Measurements from ENCODE around the gene RNASE1. TPM values are rescaled to one million over a fixed set of nuclear protein-coding genes. Genes with fewer than 3 reads are reported as not detected.
A peak's percentile ranks its signal among the peaks of the same experiment; 100 is the strongest.
"Not testable (repeated sequence)": the region's sequence is repeated elsewhere in the genome, so short reads cannot be mapped to it uniquely, and the experiment has no call there.

RNASE1 gene
- total and polyA plus RNA-seq, 4 experiments from 2014 or later: 4.9 to 5.3 TPM; not detected in 2

DNA sequence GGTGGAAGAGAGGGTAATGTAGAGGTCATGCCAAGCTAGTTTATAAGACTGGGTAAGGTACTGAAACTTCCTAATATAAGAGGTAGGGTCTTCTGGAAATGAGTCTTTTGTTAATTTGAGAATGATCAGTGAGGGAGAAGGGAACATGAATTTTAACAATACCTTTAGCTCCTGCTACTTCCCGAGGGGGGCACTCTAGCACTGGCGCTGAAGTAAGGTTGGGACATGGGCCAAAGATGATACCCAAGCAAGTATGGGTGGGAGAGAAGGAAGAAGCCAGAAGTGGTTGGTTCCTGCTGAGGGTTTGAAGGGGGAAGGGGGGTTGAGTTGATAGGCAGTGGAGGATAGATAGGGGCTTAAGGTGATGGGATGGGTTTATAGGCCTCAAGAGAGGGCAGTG is 32.3 kb upstream of the RNASE1 start:
- intact Hi-C loops (cut with micrococcal nuclease): loop anchor here (5.0 kb wide), 1 partner anchor 53 kb away; the partner anchor contains the start of gene RNASE6
- Histone ChIP-seq H3K9me3 (ENCODE audit: control insufficient read depth in 1 of 2, low read length in 2 of 2) (no peaks in the 10 kb centered on the region), H3K36me3 (ENCODE audit: insufficient read depth, low read length) (no peaks in the 10 kb centered on the region), H3K27me3 (ENCODE audit: insufficient read depth, low read length) (no peaks in the 10 kb centered on the region), H3K4me1 (ENCODE audit: insufficient read depth, low read length) (no peaks in the 10 kb centered on the region), H3K4me3 (ENCODE audit: low read length in 2 of 2) (no peak overlapping the region), H3K27ac (ENCODE audit: low read depth, low read length) (no peak overlapping the region)
- H3K4me3 Mint-ChIP-seq: no peak overlapping the region
- DNase-seq: no peak
- POLR2A ChIA-PET (ENCODE audit: partially characterized antibody): no interaction called here
- H3K27ac Mint-ChIP-seq: no peak overlapping the region
- peaks cover 0 to 2% of the 10 kb centered on the region in 2 donors for H3K27me3 Mint-ChIP-seq
- CTCF ChIA-PET (ENCODE audit: partially characterized antibody): no interaction called here
- no peaks in the 10 kb centered on the region for H3K36me3 Mint-ChIP-seq
- H3K9me3 Mint-ChIP-seq: no peaks in the 10 kb centered on the region
- H3K4me1 Mint-ChIP-seq: no peaks in the 10 kb centered on the region

DNA sequence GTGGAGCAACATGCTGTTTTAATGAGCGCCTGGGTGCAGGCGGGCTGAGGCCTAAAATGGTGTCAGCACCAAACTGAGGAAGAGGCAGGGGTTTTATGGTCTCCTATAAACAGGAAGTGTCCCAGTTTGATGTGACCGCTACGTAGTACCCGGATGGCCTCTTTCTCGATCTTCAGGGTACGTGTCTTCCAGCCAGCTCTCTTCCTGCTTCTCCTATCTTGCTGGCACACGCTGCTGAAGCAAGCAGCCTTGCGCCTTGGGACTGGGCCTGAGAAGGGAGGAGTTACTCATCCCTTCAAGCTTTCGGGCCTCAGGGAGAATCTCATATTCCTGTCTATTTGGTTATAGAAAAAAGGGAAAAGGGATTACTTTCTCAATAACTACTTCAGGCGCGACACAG is 28.2 kb upstream of the RNASE1 start:
- Mint-ChIP-seq H3K4me1 (no peaks in the 10 kb centered on the region), H3K9me3 (peaks cover 0 to 15% (median 8%) of the 10 kb centered on the region in 8 donors), H3K27ac (no peak overlapping the region), H3K36me3 (no peaks in the 10 kb centered on the region), H3K27me3 (peaks cover 0 to 3% of the 10 kb centered on the region in 2 donors), H3K4me3 (no peak overlapping the region)
- Histone ChIP-seq H3K27ac (ENCODE audit: low read depth, low read length) (no peak overlapping the region), H3K36me3 (ENCODE audit: insufficient read depth, low read length) (no peaks in the 10 kb centered on the region), H3K9me3 (ENCODE audit: control insufficient read depth in 1 of 2, low read length in 2 of 2) (no peaks in the 10 kb centered on the region), H3K4me3 (ENCODE audit: low read length in 2 of 2) (no peak overlapping the region), H3K27me3 (ENCODE audit: insufficient read depth, low read length) (no peaks in the 10 kb centered on the region), H3K4me1 (ENCODE audit: insufficient read depth, low read length) (no peaks in the 10 kb centered on the region)
- no peak for DNase-seq
- CTCF ChIA-PET (ENCODE audit: partially characterized antibody): no interaction called here
- intact Hi-C loops (cut with micrococcal nuclease): no loop called here
- POLR2A ChIA-PET (ENCODE audit: partially characterized antibody): no interaction called here

GRCh38 chr14:20828024-20828694 is 25.5 kb upstream of the RNASE1 start:
- CTCF ChIA-PET (ENCODE audit: partially characterized antibody); H3K36me3 Mint-ChIP-seq; H3K27me3 ChIP-seq (ENCODE audit: insufficient read depth, low read length); H3K27ac Mint-ChIP-seq; intact Hi-C loops (cut with micrococcal nuclease); H3K27ac ChIP-seq (ENCODE audit: low read depth, low read length); H3K4me3 Mint-ChIP-seq; H3K4me1 Mint-ChIP-seq; DNase-seq; H3K9me3 ChIP-seq (ENCODE audit: control insufficient read depth in 1 of 2, low read length in 2 of 2); H3K4me1 ChIP-seq (ENCODE audit: insufficient read depth, low read length); H3K27me3 Mint-ChIP-seq; H3K4me3 ChIP-seq (ENCODE audit: low read length in 2 of 2); POLR2A ChIA-PET (ENCODE audit: partially characterized antibody); H3K36me3 ChIP-seq (ENCODE audit: insufficient read depth, low read length): not testable (repeated sequence)
- peaks cover 0 to 15% (median 8%) of the 10 kb centered on the region in 8 donors for H3K9me3 Mint-ChIP-seq

DNA sequence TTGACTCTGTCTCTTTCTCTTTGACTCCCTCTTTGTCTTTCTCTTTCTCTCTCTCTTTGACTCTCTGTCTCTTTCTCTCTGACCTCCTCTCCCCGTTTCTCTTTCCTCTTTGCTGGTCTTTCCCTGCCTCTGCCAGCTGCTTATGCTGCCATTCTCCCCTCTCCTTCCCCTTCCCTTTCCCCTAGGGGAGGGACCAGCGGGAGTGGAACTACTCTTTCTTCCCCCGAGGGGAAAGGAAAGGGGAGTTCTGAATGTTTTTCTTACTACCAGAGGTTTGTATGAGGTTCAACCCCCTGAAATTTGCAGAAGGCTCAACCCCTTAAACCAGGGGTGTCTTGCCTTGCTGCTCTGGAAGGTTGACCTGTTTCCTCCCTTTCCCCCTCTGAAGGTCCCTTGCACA is 24.7 kb upstream of the RNASE1 start:
- no peaks in the 10 kb centered on the region for H3K4me1 ChIP-seq (ENCODE audit: insufficient read depth, low read length)
- no peak overlapping the region for H3K4me3 Mint-ChIP-seq
- peak overlapping the region in 1 of 7 donors; percentile 25 for H3K27ac Mint-ChIP-seq
- H3K9me3 Mint-ChIP-seq: peaks cover 0 to 15% (median 8%) of the 10 kb centered on the region in 8 donors
- H3K27ac ChIP-seq (ENCODE audit: low read depth, low read length): no peak overlapping the region
- H3K27me3 ChIP-seq (ENCODE audit: insufficient read depth, low read length): no peaks in the 10 kb centered on the region
- H3K27me3 Mint-ChIP-seq: peaks cover 3 to 9% of the 10 kb centered on the region in 2 donors
- ChIA-PET POLR2A (ENCODE audit: partially characterized antibody) (no interaction called here), CTCF (ENCODE audit: partially characterized antibody) (no interaction called here)
- H3K4me3 ChIP-seq (ENCODE audit: low read length in 2 of 2): no peak overlapping the region
- DNase-seq: no peak
- intact Hi-C loops (cut with micrococcal nuclease): no loop called here
- H3K9me3 ChIP-seq (ENCODE audit: control insufficient read depth in 1 of 2, low read length in 2 of 2): no peaks in the 10 kb centered on the region
- H3K36me3 Mint-ChIP-seq: no peaks in the 10 kb centered on the region
- no peaks in the 10 kb centered on the region for H3K4me1 Mint-ChIP-seq
- no peaks in the 10 kb centered on the region for H3K36me3 ChIP-seq (ENCODE audit: insufficient read depth, low read length)

- H3K9me3 Mint-ChIP-seq: peaks cover 0 to 15% (median 8%) of the 10 kb centered on the region in 8 donors
- POLR2A ChIA-PET (ENCODE audit: partially characterized antibody); H3K4me1 Mint-ChIP-seq; H3K4me1 ChIP-seq (ENCODE audit: insufficient read depth, low read length); H3K27me3 Mint-ChIP-seq; H3K27ac Mint-ChIP-seq; intact Hi-C loops (cut with micrococcal nuclease); H3K9me3 ChIP-seq (ENCODE audit: control insufficient read depth in 1 of 2, low read length in 2 of 2); H3K27me3 ChIP-seq (ENCODE audit: insufficient read depth, low read length); H3K36me3 Mint-ChIP-seq; H3K4me3 ChIP-seq (ENCODE audit: low read length in 2 of 2); H3K36me3 ChIP-seq (ENCODE audit: insufficient read depth, low read length); CTCF ChIA-PET (ENCODE audit: partially characterized antibody); DNase-seq; H3K4me3 Mint-ChIP-seq; H3K27ac ChIP-seq (ENCODE audit: low read depth, low read length): not testable (repeated sequence)
These were observed 24.0 kb upstream of the RNASE1 start for GRCh38 chr14:20826666-20827065.

DNA sequence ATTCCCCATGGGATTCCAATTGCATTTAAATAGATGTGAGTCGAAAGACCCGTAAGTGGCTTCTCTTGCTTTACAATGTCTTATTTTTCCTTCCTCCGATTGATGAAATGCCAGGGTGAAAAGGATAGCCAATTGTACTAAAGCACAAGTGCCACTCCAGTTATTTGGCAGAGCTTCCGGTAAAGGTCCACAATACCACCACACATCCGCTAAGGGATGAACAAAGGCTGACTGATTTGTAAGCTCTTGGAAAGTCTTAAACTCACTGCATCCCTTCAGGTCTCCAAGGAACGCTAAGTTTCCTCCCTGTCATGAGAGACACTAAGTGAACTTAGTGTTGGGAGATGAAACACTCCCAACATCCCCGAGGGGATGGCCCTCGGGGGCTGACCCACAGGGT is 21.2 kb upstream of the RNASE1 start:
- no peak overlapping the region for H3K4me3 ChIP-seq (ENCODE audit: low read length in 2 of 2)
- no peak for DNase-seq
- intact Hi-C loops (cut with micrococcal nuclease): no loop called here
- no peaks in the 10 kb centered on the region for H3K4me1 ChIP-seq (ENCODE audit: insufficient read depth, low read length)
- no peaks in the 10 kb centered on the region for H3K27me3 ChIP-seq (ENCODE audit: insufficient read depth, low read length)
- H3K27ac ChIP-seq (ENCODE audit: low read depth, low read length): no peak overlapping the region
- H3K9me3 ChIP-seq (ENCODE audit: control insufficient read depth in 1 of 2, low read length in 2 of 2): no peaks in the 10 kb centered on the region
- Mint-ChIP-seq H3K9me3 (peaks cover 0 to 15% (median 7%) of the 10 kb centered on the region in 8 donors), H3K27ac (no peak overlapping the region), H3K4me1 (no peaks in the 10 kb centered on the region), H3K27me3 (peaks cover 10 to 11% of the 10 kb centered on the region in 2 donors), H3K4me3 (no peak overlapping the region), H3K36me3 (no peaks in the 10 kb centered on the region)
- CTCF ChIA-PET (ENCODE audit: partially characterized antibody): interaction anchor here (1.6 kb wide), 1 partner anchor 34 kb away, joined by 4 read pairs; no protein-coding TSS in a partner anchor
- H3K36me3 ChIP-seq (ENCODE audit: insufficient read depth, low read length): no peaks in the 10 kb centered on the region
- POLR2A ChIA-PET (ENCODE audit: partially characterized antibody): no interaction called here

GRCh38 chr14:20821521-20822108 is 19.0 kb upstream of the RNASE1 start:
- DNase-seq; CTCF ChIA-PET (ENCODE audit: partially characterized antibody); intact Hi-C loops (cut with micrococcal nuclease); H3K27ac ChIP-seq (ENCODE audit: low read depth, low read length); H3K4me3 Mint-ChIP-seq; H3K4me1 ChIP-seq (ENCODE audit: insufficient read depth, low read length); H3K36me3 ChIP-seq (ENCODE audit: insufficient read depth, low read length); H3K4me1 Mint-ChIP-seq; H3K9me3 Mint-ChIP-seq; POLR2A ChIA-PET (ENCODE audit: partially characterized antibody); H3K27me3 ChIP-seq (ENCODE audit: insufficient read depth, low read length); H3K27ac Mint-ChIP-seq; H3K36me3 Mint-ChIP-seq; H3K4me3 ChIP-seq (ENCODE audit: low read length in 2 of 2); H3K9me3 ChIP-seq (ENCODE audit: control insufficient read depth in 1 of 2, low read length in 2 of 2): not testable (repeated sequence)
- peaks cover 9 to 11% of the 10 kb centered on the region in 2 donors for H3K27me3 Mint-ChIP-seq

All from CD4-positive, alpha-beta memory T cell (primary cell).